ENCODE results near the gene SUDS3. TPM values are rescaled to one million over a fixed set of nuclear protein-coding genes. Genes with fewer than 3 reads are reported as not detected.

Gene SUDS3, protein sequence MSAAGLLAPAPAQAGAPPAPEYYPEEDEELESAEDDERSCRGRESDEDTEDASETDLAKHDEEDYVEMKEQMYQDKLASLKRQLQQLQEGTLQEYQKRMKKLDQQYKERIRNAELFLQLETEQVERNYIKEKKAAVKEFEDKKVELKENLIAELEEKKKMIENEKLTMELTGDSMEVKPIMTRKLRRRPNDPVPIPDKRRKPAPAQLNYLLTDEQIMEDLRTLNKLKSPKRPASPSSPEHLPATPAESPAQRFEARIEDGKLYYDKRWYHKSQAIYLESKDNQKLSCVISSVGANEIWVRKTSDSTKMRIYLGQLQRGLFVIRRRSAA
- total RNA-seq, result 34.1 and 53.5 TPM in 2 replicates

DNA sequence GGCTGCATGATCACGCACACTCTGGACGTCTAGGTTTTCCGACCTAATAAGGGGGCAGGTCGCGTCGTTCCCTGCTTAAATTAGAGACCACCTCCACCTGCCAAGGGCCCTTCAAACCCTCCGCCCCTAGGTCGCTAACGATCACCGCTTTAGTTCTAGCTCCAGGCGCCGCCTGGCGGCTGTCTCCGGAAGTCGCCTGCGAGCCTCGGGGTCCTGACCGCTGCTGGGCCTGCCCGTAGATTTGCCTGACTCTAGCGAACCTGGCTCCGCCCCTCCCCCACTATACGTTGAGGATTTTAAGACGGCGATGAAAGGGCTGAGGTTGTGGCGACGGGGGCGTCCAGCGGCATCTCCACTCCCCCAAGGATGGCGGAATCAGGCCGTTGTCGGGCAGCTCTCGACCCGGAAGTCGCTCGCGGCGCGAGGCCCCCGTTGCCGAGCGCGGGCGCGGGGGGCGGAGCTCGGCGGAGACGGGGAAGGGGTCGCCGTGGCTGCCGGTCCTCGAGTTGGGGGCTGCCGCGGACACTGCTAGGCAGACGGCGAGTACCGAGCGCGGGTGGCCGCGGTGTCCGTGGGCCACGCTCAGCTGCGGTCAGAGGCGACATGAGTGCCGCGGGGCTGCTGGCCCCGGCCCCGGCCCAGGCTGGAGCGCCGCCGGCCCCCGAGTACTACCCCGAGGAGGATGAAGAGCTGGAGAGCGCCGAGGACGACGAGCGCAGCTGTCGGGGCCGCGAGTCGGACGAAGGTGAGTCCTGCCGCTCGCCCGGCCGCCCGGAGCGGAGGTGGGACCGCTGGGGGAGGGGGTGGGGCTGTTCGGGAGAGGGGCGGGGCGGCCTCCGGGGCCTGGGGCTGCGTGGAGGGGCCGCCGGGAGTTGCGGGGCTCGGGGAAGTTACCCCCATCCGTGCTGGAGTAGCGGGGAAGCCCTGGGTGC, at the start of gene SUDS3:
TSS of gene SUDS3 (plus strand) at position 467 of the 932 bp plus-strand sequence. CDS start at position 604, 137 bp downstream.
- TF ChIP-seq CTCF (IDR thresholded peaks at IDR 0.05; ENCODE audit: insufficient read depth, low read depth, low read length), result peak; percentile 98
- peak within 1 kb of the TSS; percentile 91 for H3K4me3 ChIP-seq (ENCODE audit: low read depth, low read length)
- peak; percentile 84 for DNase-seq (ENCODE audit: low read depth)

GRCh38 chr12:118326991-118327390, 49.4 kb upstream of the SUDS3 start:
- no peak overlapping the region for H3K4me3 ChIP-seq (ENCODE audit: low read depth, low read length)
- TF ChIP-seq CTCF (IDR thresholded peaks at IDR 0.05; ENCODE audit: insufficient read depth, low read depth, low read length), result no peak
- peak; percentile 72 for DNase-seq (ENCODE audit: low read depth)

DNA sequence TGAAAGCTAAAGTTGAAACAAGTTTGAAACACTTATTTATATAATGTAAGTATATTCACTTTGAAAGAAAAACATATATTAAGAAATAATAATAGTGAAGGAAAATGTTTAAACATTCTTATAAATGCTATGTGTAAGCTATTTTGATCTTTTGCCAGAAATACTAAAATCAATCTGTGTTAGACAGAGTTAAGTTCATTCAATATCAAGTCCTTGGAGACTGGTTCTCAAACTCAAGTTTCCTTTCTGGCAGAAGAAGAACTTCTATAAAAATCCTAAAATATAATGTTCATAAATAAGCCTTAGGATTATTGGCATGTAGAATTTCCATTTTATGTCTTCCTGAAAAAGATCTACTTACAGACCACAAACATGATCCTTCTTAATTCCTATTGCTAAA, 49.0 kb upstream of the SUDS3 start:
- TF ChIP-seq CTCF (IDR thresholded peaks at IDR 0.05; ENCODE audit: insufficient read depth, low read depth, low read length), result no peak
- DNase-seq (ENCODE audit: low read depth), result no peak
- H3K4me3 ChIP-seq (ENCODE audit: low read depth, low read length), result no peak overlapping the region

GRCh38 chr12:118328486-118329330, 47.6 kb upstream of the SUDS3 start:
- H3K4me3 ChIP-seq (ENCODE audit: low read depth, low read length), result no peak overlapping the region
- TF ChIP-seq CTCF (IDR thresholded peaks at IDR 0.05; ENCODE audit: insufficient read depth, low read depth, low read length), result no peak
- DNase-seq (ENCODE audit: low read depth), result no peak

GRCh38 chr12:118330421-118331018, 45.8 kb upstream of the SUDS3 start:
- no peak overlapping the region for H3K4me3 ChIP-seq (ENCODE audit: low read depth, low read length)
- no peak for TF ChIP-seq CTCF (IDR thresholded peaks at IDR 0.05; ENCODE audit: insufficient read depth, low read depth, low read length)
- DNase-seq (ENCODE audit: low read depth), result peak; percentile 88

DNA sequence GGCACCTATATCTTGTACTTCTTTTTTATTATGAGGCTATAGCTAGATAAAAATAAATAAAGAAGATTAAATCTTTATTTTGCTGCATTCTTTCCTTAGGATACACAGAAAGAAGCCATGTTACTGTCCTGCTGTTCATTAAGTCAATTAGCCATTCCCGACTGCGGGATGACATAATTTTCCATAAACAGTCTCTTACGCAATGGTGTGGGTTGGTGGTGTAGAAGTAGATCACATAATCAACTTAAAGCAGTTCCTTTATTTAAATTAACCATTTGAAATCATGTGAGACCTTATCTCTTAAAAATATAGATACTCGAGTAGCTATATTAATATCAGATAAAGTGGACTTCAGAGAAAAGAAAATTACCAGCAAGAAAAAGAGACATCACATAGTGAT, 43.8 kb upstream of the SUDS3 start:
- no peak overlapping the region for H3K4me3 ChIP-seq (ENCODE audit: low read depth, low read length)
- no peak for TF ChIP-seq CTCF (IDR thresholded peaks at IDR 0.05; ENCODE audit: insufficient read depth, low read depth, low read length)
- peak; percentile 86 for DNase-seq (ENCODE audit: low read depth)

All from fibroblast of villous mesenchyme (primary cell).